ENCODE measurements around the gene P2RX6. TPM values are rescaled to one million over a fixed set of nuclear protein-coding genes. Genes with fewer than 3 reads are reported as not detected.
"Not testable (repeated sequence)": the region's sequence is repeated elsewhere in the genome, so short reads cannot be mapped to it uniquely, and the experiment has no call there.

The P2RX6 gene
- total RNA-seq, 1 donor from 2014 or later: 4.5 TPM

DNA sequence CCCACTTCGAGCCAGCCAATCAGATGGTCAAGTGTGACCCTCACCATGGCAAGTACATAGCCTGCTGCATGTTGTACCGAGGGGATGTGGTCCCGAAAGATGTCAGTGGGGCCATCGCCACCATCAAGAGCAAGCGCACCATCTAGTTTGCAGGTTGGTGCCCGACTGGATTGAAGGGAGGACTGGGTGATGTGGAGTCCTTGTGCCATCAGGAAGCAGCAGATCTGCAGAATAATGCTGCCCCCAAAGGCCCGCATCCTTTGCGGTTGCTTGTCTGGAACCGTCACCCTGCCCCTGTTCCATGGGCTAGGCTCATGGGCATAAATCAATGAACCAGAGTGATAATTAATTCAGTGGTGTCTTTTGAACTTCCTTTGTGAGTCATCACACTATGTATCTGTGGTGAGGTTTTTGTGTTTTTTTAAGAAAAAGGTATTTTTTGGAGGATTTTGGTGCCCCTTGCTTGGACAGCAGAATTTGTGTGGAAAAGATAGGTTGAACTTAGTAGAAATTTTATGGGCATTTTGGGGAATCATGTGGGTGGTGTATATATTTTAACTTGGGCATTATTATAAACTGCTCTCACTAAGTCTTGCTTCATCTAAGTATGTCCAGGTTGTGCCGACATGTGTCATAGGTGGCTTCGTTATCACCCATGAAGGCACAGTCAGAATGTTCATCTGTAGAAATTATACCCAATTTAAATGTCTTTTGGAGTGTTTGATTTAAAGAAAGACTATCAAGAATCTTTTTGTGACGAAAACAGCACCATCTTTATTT lies 53.1 kb downstream of the P2RX6 start:
- no peak overlapping the region for H3K4me3 Mint-ChIP-seq
- no peaks in the 10 kb centered on the region for H3K4me1 Mint-ChIP-seq
- H3K36me3 Mint-ChIP-seq (ENCODE audit: low read depth): no peaks in the 10 kb centered on the region
- no peaks in the 10 kb centered on the region for H3K27me3 Mint-ChIP-seq (ENCODE audit: low read depth)
- H3K9me3 Mint-ChIP-seq: peaks cover 2% of the 10 kb centered on the region
- H3K27ac Mint-ChIP-seq (ENCODE audit: unreplicated experiment): no peak overlapping the region
- no peak for DNase-seq (ENCODE audit: low read depth, low spot score)
- TF ChIP-seq, protein P1, sequence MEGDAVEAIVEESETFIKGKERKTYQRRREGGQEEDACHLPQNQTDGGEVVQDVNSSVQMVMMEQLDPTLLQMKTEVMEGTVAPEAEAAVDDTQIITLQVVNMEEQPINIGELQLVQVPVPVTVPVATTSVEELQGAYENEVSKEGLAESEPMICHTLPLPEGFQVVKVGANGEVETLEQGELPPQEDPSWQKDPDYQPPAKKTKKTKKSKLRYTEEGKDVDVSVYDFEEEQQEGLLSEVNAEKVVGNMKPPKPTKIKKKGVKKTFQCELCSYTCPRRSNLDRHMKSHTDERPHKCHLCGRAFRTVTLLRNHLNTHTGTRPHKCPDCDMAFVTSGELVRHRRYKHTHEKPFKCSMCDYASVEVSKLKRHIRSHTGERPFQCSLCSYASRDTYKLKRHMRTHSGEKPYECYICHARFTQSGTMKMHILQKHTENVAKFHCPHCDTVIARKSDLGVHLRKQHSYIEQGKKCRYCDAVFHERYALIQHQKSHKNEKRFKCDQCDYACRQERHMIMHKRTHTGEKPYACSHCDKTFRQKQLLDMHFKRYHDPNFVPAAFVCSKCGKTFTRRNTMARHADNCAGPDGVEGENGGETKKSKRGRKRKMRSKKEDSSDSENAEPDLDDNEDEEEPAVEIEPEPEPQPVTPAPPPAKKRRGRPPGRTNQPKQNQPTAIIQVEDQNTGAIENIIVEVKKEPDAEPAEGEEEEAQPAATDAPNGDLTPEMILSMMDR (conservative IDR thresholded peaks at IDR 0.05): no peak

DNA sequence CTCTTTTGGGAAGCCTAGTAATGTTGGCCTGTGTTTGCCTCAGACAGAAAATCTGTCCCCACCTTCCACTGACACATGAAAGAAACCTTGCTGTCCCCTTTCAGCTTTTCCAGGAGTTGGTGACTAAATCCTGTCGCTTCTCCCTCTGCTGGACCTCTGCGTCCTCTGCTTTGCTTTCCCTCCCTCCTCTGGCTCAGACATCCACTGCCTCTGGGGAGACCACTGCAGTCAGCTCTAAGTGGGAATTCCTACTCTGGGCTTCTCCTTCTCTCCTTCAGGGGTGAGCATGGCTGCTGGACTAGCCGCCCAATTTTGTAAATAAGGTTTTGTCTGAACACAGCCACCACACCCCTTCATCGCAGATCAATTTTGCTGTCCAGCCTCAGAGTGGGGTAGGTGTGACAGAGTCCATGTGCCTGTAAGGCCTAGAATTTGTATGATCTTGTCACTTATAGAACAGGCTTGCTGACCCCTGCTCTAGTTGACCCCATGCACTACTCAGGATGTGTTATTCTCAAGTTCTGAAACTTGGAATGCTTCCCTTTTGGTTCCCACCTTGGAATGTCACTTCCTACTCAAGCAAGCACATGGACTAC lies 53.8 kb downstream of the P2RX6 start:
- no peaks in the 10 kb centered on the region for H3K4me1 Mint-ChIP-seq
- no peaks in the 10 kb centered on the region for H3K36me3 Mint-ChIP-seq (ENCODE audit: low read depth)
- no peak for DNase-seq (ENCODE audit: low read depth, low spot score)
- peaks cover 2% of the 10 kb centered on the region for H3K9me3 Mint-ChIP-seq
- no peak overlapping the region for H3K4me3 Mint-ChIP-seq
- no peak overlapping the region for H3K27ac Mint-ChIP-seq (ENCODE audit: unreplicated experiment)
- H3K27me3 Mint-ChIP-seq (ENCODE audit: low read depth): no peaks in the 10 kb centered on the region
- TF ChIP-seq, protein P1 (conservative IDR thresholded peaks at IDR 0.05): no peak

DNA sequence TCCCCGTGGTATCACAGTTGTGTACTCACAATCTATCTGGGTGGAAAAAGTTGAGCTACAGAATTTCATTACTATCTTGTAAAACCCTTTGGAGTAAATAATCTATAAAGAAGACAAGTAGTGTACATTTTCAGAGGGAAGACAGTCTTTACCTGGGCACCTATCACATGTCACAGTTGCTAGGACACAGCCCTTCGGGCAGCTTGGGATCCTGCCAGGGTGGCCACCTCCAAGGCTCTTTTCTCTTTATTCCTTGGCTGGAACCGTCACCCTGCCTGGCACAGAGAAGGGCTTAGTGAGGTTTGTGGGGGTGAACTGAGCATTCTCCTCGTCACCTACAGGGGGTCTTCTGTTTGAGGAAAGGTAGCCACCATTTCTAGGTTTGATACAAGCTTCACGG lies 54.4 kb downstream of the P2RX6 start:
- H3K9me3 Mint-ChIP-seq: peaks cover 2% of the 10 kb centered on the region
- no peaks in the 10 kb centered on the region for H3K27me3 Mint-ChIP-seq (ENCODE audit: low read depth)
- no peaks in the 10 kb centered on the region for H3K36me3 Mint-ChIP-seq (ENCODE audit: low read depth)
- no peaks in the 10 kb centered on the region for H3K4me1 Mint-ChIP-seq
- no peak overlapping the region for H3K27ac Mint-ChIP-seq (ENCODE audit: unreplicated experiment)
- no peak overlapping the region for H3K4me3 Mint-ChIP-seq
- TF ChIP-seq, protein P1 (conservative IDR thresholded peaks at IDR 0.05): no peak
- DNase-seq (ENCODE audit: low read depth, low spot score): no peak

DNA sequence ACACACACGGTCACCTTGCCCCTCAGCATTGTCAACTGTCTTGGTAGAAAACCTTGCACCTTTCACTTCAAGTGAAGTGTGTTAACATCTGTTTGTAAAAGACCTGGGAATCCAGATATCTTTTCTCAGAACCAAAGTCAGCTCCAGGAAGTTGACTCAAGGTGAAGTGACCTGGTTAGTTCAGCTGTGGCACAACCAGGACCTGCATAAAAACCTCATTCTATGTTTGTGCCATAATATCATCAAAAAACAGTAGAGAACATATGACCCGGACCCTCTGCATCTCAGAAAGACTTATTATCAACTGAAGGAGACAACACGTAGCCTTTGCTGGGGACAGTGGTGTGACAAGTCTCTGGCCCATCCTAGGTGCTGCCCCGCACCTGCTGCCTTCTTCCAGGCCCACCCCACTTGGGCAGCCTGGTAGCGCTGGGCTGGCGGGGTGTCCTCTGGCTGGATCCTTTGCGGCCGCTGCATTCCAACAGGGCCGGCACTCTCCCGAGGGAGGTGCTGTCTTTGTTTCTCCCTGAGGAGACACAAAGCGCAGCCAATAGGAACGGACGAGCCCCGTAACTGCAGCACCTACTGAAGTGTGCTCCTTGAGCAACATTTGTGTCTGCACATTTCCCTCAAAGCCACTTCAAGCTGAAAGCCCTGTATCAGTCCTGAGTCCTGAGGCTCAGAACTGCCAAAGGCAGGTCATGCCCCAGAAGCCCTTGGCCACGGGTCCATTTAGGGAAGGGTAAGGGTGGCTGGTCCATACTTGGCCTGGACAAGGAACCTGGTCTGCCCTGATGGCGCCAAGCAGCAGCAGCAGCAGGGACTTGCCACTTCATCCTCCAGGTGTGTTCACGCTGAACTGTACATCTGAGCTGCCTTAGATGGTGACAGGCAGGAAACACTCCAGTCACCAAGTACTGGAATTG lies 56.0 kb downstream of the P2RX6 start:
- no peak overlapping the region for H3K4me3 Mint-ChIP-seq
- TF ChIP-seq, protein P1 (conservative IDR thresholded peaks at IDR 0.05): no peak
- peaks cover 2% of the 10 kb centered on the region for H3K9me3 Mint-ChIP-seq
- no peaks in the 10 kb centered on the region for H3K36me3 Mint-ChIP-seq (ENCODE audit: low read depth)
- no peak for DNase-seq (ENCODE audit: low read depth, low spot score)
- H3K27me3 Mint-ChIP-seq (ENCODE audit: low read depth): no peaks in the 10 kb centered on the region
- H3K4me1 Mint-ChIP-seq: no peaks in the 10 kb centered on the region
- no peak overlapping the region for H3K27ac Mint-ChIP-seq (ENCODE audit: unreplicated experiment)

DNA sequence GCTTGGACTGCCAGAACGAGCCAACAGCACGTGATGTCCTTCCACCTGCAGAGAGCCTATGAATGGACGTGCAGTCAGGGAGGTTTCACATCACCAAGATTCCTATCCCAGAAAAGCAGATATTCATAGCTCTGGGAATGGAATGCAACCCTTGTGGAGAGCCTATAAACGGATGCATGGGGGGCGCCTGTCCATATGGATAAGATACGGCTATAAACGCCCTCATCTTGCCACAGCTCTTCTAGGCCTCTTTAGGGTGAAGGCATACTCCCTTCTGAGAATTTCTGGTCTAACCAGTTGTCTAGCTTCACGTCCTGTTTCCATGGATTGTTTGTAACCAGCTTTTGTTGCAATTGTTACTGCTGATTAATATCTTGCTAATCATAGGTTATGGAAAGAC lies 56.8 kb downstream of the P2RX6 start:
- not testable (repeated sequence) for H3K27ac Mint-ChIP-seq (ENCODE audit: unreplicated experiment); H3K9me3 Mint-ChIP-seq; H3K36me3 Mint-ChIP-seq (ENCODE audit: low read depth); H3K27me3 Mint-ChIP-seq (ENCODE audit: low read depth); DNase-seq (ENCODE audit: low read depth, low spot score); H3K4me1 Mint-ChIP-seq; H3K4me3 Mint-ChIP-seq

Data from neural crest cell (in vitro differentiated cells).